ENCODE results near the gene SMIM27.

DNA sequence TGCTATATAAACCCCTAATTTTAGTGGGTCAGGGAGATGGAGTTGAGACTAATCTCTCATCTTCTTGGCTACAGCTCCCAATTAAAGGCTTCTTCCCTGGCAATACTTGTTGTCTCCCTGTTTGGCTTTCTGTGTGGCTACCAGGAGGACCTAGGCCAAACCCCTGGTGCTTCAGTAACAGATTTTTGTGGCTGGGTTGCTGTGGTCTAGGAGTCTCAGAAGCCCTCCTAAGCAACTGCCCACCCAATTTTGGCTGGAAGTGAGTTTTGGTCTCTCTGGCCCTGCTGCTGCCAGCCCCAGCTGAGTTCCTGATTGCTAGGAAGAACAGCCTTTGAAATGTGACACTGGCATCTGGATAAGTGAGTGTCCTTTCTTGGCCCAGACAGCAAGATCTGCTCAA lies 35.9 kb upstream of the SMIM27 start:
- TF ChIP-seq, protein P1, sequence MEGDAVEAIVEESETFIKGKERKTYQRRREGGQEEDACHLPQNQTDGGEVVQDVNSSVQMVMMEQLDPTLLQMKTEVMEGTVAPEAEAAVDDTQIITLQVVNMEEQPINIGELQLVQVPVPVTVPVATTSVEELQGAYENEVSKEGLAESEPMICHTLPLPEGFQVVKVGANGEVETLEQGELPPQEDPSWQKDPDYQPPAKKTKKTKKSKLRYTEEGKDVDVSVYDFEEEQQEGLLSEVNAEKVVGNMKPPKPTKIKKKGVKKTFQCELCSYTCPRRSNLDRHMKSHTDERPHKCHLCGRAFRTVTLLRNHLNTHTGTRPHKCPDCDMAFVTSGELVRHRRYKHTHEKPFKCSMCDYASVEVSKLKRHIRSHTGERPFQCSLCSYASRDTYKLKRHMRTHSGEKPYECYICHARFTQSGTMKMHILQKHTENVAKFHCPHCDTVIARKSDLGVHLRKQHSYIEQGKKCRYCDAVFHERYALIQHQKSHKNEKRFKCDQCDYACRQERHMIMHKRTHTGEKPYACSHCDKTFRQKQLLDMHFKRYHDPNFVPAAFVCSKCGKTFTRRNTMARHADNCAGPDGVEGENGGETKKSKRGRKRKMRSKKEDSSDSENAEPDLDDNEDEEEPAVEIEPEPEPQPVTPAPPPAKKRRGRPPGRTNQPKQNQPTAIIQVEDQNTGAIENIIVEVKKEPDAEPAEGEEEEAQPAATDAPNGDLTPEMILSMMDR (IDR thresholded peaks at IDR 0.05) = no peak
- TF ChIP-seq POLR2A (IDR thresholded peaks at IDR 0.05) = no peak

All from heart left ventricle (tissue), 13 donors.